Activated CD4-positive, alpha-beta memory T cell treated with anti-CD3 and anti-CD28 coated beads, Interleukin-2, amount 10 ng/mL, durations not matched to agents 7 days and 5 days (primary cell): ENCODE results near the gene WBP2. TPM values are rescaled to one million over a fixed set of nuclear protein-coding genes. Genes with fewer than 3 reads are reported as not detected.
"Not testable (repeated sequence)": the region's sequence is repeated elsewhere in the genome, so short reads cannot be mapped to it uniquely, and the experiment has no call there.

ENCODE experiments used
- CTCF ChIA-PET: fragments of 350-600 bp; sonication (Branson Sonifier 250); formaldehyde crosslinking; loops from one replicate; lab custom pipeline; 2021; ENCODE audit warnings: antibody characterized with exemption, inconsistent platforms; lab: Charles Lee
- POLR2A ChIA-PET: fragments of 350-600 bp; sonication (Branson Sonifier 250); formaldehyde crosslinking; loops from one replicate; lab custom pipeline; 2021; ENCODE audit warnings: antibody characterized with exemption; lab: Charles Lee
- DNase-seq: peaks from one replicate; pipeline ENCODE4 v3.0.0-alpha.2; 2020
- H3K27ac Mint-ChIP-seq: one replicate; pipeline ENCODE4 v1.8.0; 2021; ENCODE audit warnings: mild to moderate bottlenecking, mixed read lengths
- H3K27me3 Mint-ChIP-seq: one replicate; pipeline ENCODE4 v1.8.0; 2021; ENCODE audit warnings: mixed read lengths
- H3K36me3 Mint-ChIP-seq: one replicate; pipeline ENCODE4 v1.8.0; 2021; ENCODE audit warnings: low read depth, mixed read lengths
- H3K4me1 Mint-ChIP-seq: one replicate; pipeline ENCODE4 v1.8.0; 2021; ENCODE audit warnings: mixed read lengths
- H3K4me3 Mint-ChIP-seq: one replicate; pipeline ENCODE4 v1.8.0; 2021; ENCODE audit warnings: mild to moderate bottlenecking, mixed read lengths
- H3K9me3 Mint-ChIP-seq: one replicate; pipeline ENCODE4 v1.8.0; 2021; ENCODE audit warnings: mixed read lengths
- total RNA-seq, 2 experiments: library from RNA; stranded (reverse); gene quantifications; one replicate each; pipeline ENCODE4 v1.2.3, GENCODE V29; 2021

The WBP2 gene
- total RNA-seq, 2 experiments from 2014 or later = 107 to 114 TPM

GRCh38 chr17:75856062-75856756 is 1.1 kb upstream of the WBP2 start:
- ChIA-PET CTCF (interaction anchor here (0.9 to 8.8 kb wide), 16 partner anchors 8 to 567 kb away, joined by 3 to 85 read pairs (median 6); partner anchors contain the start of genes MRPL38, SLC25A19, SRP68 and TRIM47), POLR2A (interaction anchor here (0.6 to 10.2 kb wide), 22 partner anchors 8 to 335 kb away, joined by 3 to 221 read pairs (median 6); partner anchors contain the start of genes GALK1, MRPL38, TRIM47 and TRIM65)
- Mint-ChIP-seq H3K4me1 (peaks cover 45% of the 10 kb centered on the region), H3K4me3 (no peak overlapping the region), H3K27me3 (no peaks in the 10 kb centered on the region), H3K27ac (peak overlapping the region; percentile 85), H3K9me3 (no peaks in the 10 kb centered on the region), H3K36me3 (peaks cover 8% of the 10 kb centered on the region)
- DNase-seq = peak; percentile 26

GRCh38 chr17:75854881-75855309 is 240 bp downstream of the WBP2 start:
- peaks cover 43% of the 10 kb centered on the region for H3K4me1 Mint-ChIP-seq
- no peak overlapping the region for H3K4me3 Mint-ChIP-seq
- POLR2A ChIA-PET = interaction anchor here (0.6 to 10.2 kb wide), 26 partner anchors 10 to 409 kb away, joined by 3 to 221 read pairs (median 6); partner anchors contain the start of genes GALK1, TRIM47, TRIM65 and UNC13D
- peaks cover 16% of the 10 kb centered on the region for H3K36me3 Mint-ChIP-seq
- no peak overlapping the region for H3K27ac Mint-ChIP-seq
- no peaks in the 10 kb centered on the region for H3K27me3 Mint-ChIP-seq
- H3K9me3 Mint-ChIP-seq = no peaks in the 10 kb centered on the region
- DNase-seq = no peak
- CTCF ChIA-PET = interaction anchor here (0.7 to 8.8 kb wide), 22 partner anchors 9 to 565 kb away, joined by 3 to 85 read pairs (median 6); partner anchors contain the start of genes CDK3, MRPL38, SLC25A19 and SRP68

GRCh38 chr17:75854101-75854748 is 910 bp downstream of the WBP2 start:
- no peak overlapping the region for H3K4me3 Mint-ChIP-seq

GRCh38 chr17:75853433-75853832 is 1.7 kb downstream of the WBP2 start:
- no peaks in the 10 kb centered on the region for H3K27me3 Mint-ChIP-seq
- no peak for DNase-seq
- peaks cover 22% of the 10 kb centered on the region for H3K36me3 Mint-ChIP-seq
- ChIA-PET POLR2A (interaction anchor here (1.2 to 10.2 kb wide), 6 partner anchors 8 to 77 kb away, joined by 3 to 221 read pairs (median 55); partner anchors contain the start of genes TRIM47, TRIM65 and UNC13D), CTCF (interaction anchor here (0.9 to 8.8 kb wide), 5 partner anchors 8 to 74 kb away, joined by 4 to 85 read pairs (median 10); partner anchors contain the start of genes TRIM65 and UNC13D)
- H3K4me1 Mint-ChIP-seq = peaks cover 38% of the 10 kb centered on the region
- H3K27ac Mint-ChIP-seq = no peak overlapping the region
- no peak overlapping the region for H3K4me3 Mint-ChIP-seq
- H3K9me3 Mint-ChIP-seq = no peaks in the 10 kb centered on the region

More at GRCh38 chr17:75854101-75854748, 910 bp downstream of the WBP2 start:
- POLR2A ChIA-PET = interaction anchor here (1.1 to 10.2 kb wide), 14 partner anchors 9 to 149 kb away, joined by 3 to 221 read pairs (median 10); partner anchors contain the start of genes GALK1, TRIM47, TRIM65 and UNC13D
- CTCF ChIA-PET = interaction anchor here (0.7 to 8.8 kb wide), 10 partner anchors 9 to 434 kb away, joined by 3 to 85 read pairs (median 10); partner anchors contain the start of genes TRIM65 and UNC13D
- H3K9me3 Mint-ChIP-seq = no peaks in the 10 kb centered on the region
- no peaks in the 10 kb centered on the region for H3K27me3 Mint-ChIP-seq
- DNase-seq = no peak
- H3K36me3 Mint-ChIP-seq = peaks cover 21% of the 10 kb centered on the region
- no peak overlapping the region for H3K27ac Mint-ChIP-seq
- peaks cover 42% of the 10 kb centered on the region for H3K4me1 Mint-ChIP-seq

GRCh38 chr17:75851693-75851991 is 3.5 kb downstream of the WBP2 start:
- H3K4me3 Mint-ChIP-seq, POLR2A ChIA-PET, H3K9me3 Mint-ChIP-seq, H3K27ac Mint-ChIP-seq, DNase-seq, H3K27me3 Mint-ChIP-seq: not testable (repeated sequence)
- peaks cover 36% of the 10 kb centered on the region for H3K4me1 Mint-ChIP-seq
- peaks cover 38% of the 10 kb centered on the region for H3K36me3 Mint-ChIP-seq
- CTCF ChIA-PET = interaction anchor here (0.7 kb wide), 1 partner anchor 62 kb away, joined by 3 read pairs; no protein-coding TSS in a partner anchor

GRCh38 chr17:75850928-75851692 is 4.0 kb downstream of the WBP2 start:
- POLR2A ChIA-PET = interaction anchor here (1.2 to 8.7 kb wide), 2 partner anchors 25 to 74 kb away, joined by 3 to 87 read pairs; a partner anchor contains a TSS

GRCh38 chr17:75849724-75850123 is 5.4 kb downstream of the WBP2 start:
- ChIA-PET POLR2A (interaction anchor here (1.2 to 8.7 kb wide), 3 partner anchors 26 to 73 kb away, joined by 3 to 87 read pairs (median 63); partner anchors contain the start of gene UNK), CTCF (interaction anchor here (0.7 to 2.5 kb wide), 11 partner anchors 11 to 97 kb away, joined by 3 to 17 read pairs (median 4); partner anchors contain the start of genes GALK1 and TRIM47)
- Mint-ChIP-seq H3K9me3 (no peaks in the 10 kb centered on the region), H3K4me1 (peaks cover 41% of the 10 kb centered on the region), H3K4me3 (no peak overlapping the region), H3K27me3 (no peaks in the 10 kb centered on the region), H3K27ac (no peak overlapping the region), H3K36me3 (peaks cover 50% of the 10 kb centered on the region)
- no peak for DNase-seq

More at GRCh38 chr17:75850928-75851692, 4.0 kb downstream of the WBP2 start:
- peaks cover 41% of the 10 kb centered on the region for H3K36me3 Mint-ChIP-seq
- no peaks in the 10 kb centered on the region for H3K9me3 Mint-ChIP-seq
- no peak overlapping the region for H3K27ac Mint-ChIP-seq
- CTCF ChIA-PET = interaction anchor here (1.2 kb wide), 1 partner anchor 71 kb away, joined by 3 read pairs; a partner anchor contains a TSS
- peaks cover 30% of the 10 kb centered on the region for H3K4me1 Mint-ChIP-seq
- DNase-seq = no peak
- H3K4me3 Mint-ChIP-seq = no peak overlapping the region
- H3K27me3 Mint-ChIP-seq = no peaks in the 10 kb centered on the region

GRCh38 chr17:75849279-75849646 is 5.9 kb downstream of the WBP2 start:
- Mint-ChIP-seq H3K9me3 (no peaks in the 10 kb centered on the region), H3K27ac (no peak overlapping the region)
- POLR2A ChIA-PET = interaction anchor here (1.5 to 8.7 kb wide), 4 partner anchors 9 to 72 kb away, joined by 3 to 87 read pairs (median 35); partner anchors contain the start of genes TRIM65 and UNK

GRCh38 chr17:75848523-75849278 is 6.4 kb downstream of the WBP2 start:
- H3K27me3 Mint-ChIP-seq = no peaks in the 10 kb centered on the region
- H3K4me3 Mint-ChIP-seq = no peak overlapping the region
- no peaks in the 10 kb centered on the region for H3K9me3 Mint-ChIP-seq
- peaks cover 37% of the 10 kb centered on the region for H3K4me1 Mint-ChIP-seq
- CTCF ChIA-PET = interaction anchor here (0.6 to 6.9 kb wide), 17 partner anchors 9 to 96 kb away, joined by 3 to 85 read pairs (median 4); partner anchors contain the start of genes GALK1, TRIM47, TRIM65 and WBP2
- POLR2A ChIA-PET = interaction anchor here (1.1 to 8.7 kb wide), 5 partner anchors 10 to 72 kb away, joined by 3 to 87 read pairs (median 7); partner anchors contain the start of genes TRIM65 and UNK
- H3K27ac Mint-ChIP-seq = peak overlapping the region; percentile 54
- DNase-seq = peak; percentile 83
- peaks cover 48% of the 10 kb centered on the region for H3K36me3 Mint-ChIP-seq

More at GRCh38 chr17:75849279-75849646, 5.9 kb downstream of the WBP2 start:
- CTCF ChIA-PET = interaction anchor here (1.0 to 2.5 kb wide), 8 partner anchors 12 to 96 kb away, joined by 3 to 17 read pairs (median 4); partner anchors contain the start of genes GALK1 and TRIM47
- Mint-ChIP-seq H3K27me3 (no peaks in the 10 kb centered on the region), H3K36me3 (peaks cover 50% of the 10 kb centered on the region), H3K4me3 (no peak overlapping the region), H3K4me1 (peaks cover 38% of the 10 kb centered on the region)
- no peak for DNase-seq

- CTCF ChIA-PET = interaction anchor here (0.6 to 6.9 kb wide), 17 partner anchors 10 to 95 kb away, joined by 3 to 85 read pairs (median 4); partner anchors contain the start of genes GALK1, TRIM47, TRIM65 and WBP2
- H3K27me3 Mint-ChIP-seq = no peaks in the 10 kb centered on the region
- no peak overlapping the region for H3K4me3 Mint-ChIP-seq
- H3K27ac Mint-ChIP-seq = peak overlapping the region; percentile 54
- no peak for DNase-seq
- H3K36me3 Mint-ChIP-seq = peaks cover 52% of the 10 kb centered on the region
- no peaks in the 10 kb centered on the region for H3K9me3 Mint-ChIP-seq
- POLR2A ChIA-PET = interaction anchor here (0.8 to 8.7 kb wide), 8 partner anchors 7 to 71 kb away, joined by 3 to 87 read pairs (median 6); partner anchors contain the start of genes TRIM47, TRIM65, UNK and WBP2
- peaks cover 30% of the 10 kb centered on the region for H3K4me1 Mint-ChIP-seq
Observed at GRCh38 chr17:75847614-75848522, 7.3 kb downstream of the WBP2 start.
